ENCODE data around the gene PGAM2.

The PGAM2 gene

GRCh38 chr7:44084701-44085100 is 19.3 kb upstream of the PGAM2 start:
- no peak for TF ChIP-seq CTCF (IDR thresholded peaks at IDR 0.05)
- H3K36me3 ChIP-seq = peaks cover 5 to 13% (median 12%) of the 10 kb centered on the region in 3 donors
- H3K27me3 ChIP-seq = no peaks in the 10 kb centered on the region
- no peaks in the 10 kb centered on the region for H3K9me3 ChIP-seq
- intact Hi-C loops (cut with DNase I; ENCODE audit: low total_unique reads) = no loop called here
- DNase-seq = no peak
- H3K4me1 ChIP-seq = peaks cover 0 to 85% (median 80%) of the 10 kb centered on the region in 4 donors
- H3K27ac ChIP-seq = peak overlapping the region; percentile 93 to 98
- H3K4me3 ChIP-seq = no peak overlapping the region

- no peak overlapping the region for H3K4me3 ChIP-seq
- no peaks in the 10 kb centered on the region for H3K9me3 ChIP-seq
- peaks cover 6 to 22% (median 21%) of the 10 kb centered on the region in 3 donors for H3K36me3 ChIP-seq
- peaks cover 0 to 80% (median 78%) of the 10 kb centered on the region in 4 donors for H3K4me1 ChIP-seq
- DNase-seq = no peak
- TF ChIP-seq CTCF (IDR thresholded peaks at IDR 0.05) = no peak
- intact Hi-C loops (cut with DNase I; ENCODE audit: low total_unique reads) = loop anchor here (2.0 kb wide), 1 partner anchor 21 kb away; the partner anchor contains the start of gene AEBP1
- H3K27ac ChIP-seq = peak overlapping the region; percentile 93 to 98
- no peaks in the 10 kb centered on the region for H3K27me3 ChIP-seq
Observed at GRCh38 chr7:44083796-44084195, 18.4 kb upstream of the PGAM2 start.

GRCh38 chr7:44082541-44083207 is 17.3 kb upstream of the PGAM2 start:
- Histone ChIP-seq H3K4me3 (peak overlapping the region; percentile 91 to 95), H3K27me3 (no peaks in the 10 kb centered on the region), H3K9me3 (no peaks in the 10 kb centered on the region), H3K27ac (peak overlapping the region; percentile 93 to 98), H3K4me1 (peaks cover 0 to 74% (median 66%) of the 10 kb centered on the region in 4 donors), H3K36me3 (peaks cover 17 to 33% (median 33%) of the 10 kb centered on the region in 3 donors)
- no peak for TF ChIP-seq CTCF (IDR thresholded peaks at IDR 0.05)
- intact Hi-C loops (cut with DNase I; ENCODE audit: low total_unique reads) = loop anchor here (2.0 kb wide), 1 partner anchor 22 kb away; the partner anchor contains the start of gene AEBP1
- DNase-seq = peak; percentile 100

- no peaks in the 10 kb centered on the region for H3K27me3 ChIP-seq
- TF ChIP-seq CTCF (IDR thresholded peaks at IDR 0.05) = no peak
- peaks cover 0 to 60% (median 54%) of the 10 kb centered on the region in 4 donors for H3K4me1 ChIP-seq
- no peaks in the 10 kb centered on the region for H3K9me3 ChIP-seq
- H3K27ac ChIP-seq = peak overlapping the region; percentile 93 to 98
- H3K4me3 ChIP-seq = peak overlapping the region; percentile 91 to 95
- peaks cover 26 to 46% (median 46%) of the 10 kb centered on the region in 3 donors for H3K36me3 ChIP-seq
- DNase-seq = no peak
- intact Hi-C loops (cut with DNase I; ENCODE audit: low total_unique reads) = no loop called here
Observed at GRCh38 chr7:44081266-44081748, 15.9 kb upstream of the PGAM2 start.

GRCh38 chr7:44080686-44081265 is 15.4 kb upstream of the PGAM2 start:
- Histone ChIP-seq H3K4me3 (peak overlapping the region; percentile 91 to 95), H3K9me3 (no peaks in the 10 kb centered on the region), H3K4me1 (peaks cover 0 to 55% (median 49%) of the 10 kb centered on the region in 4 donors), H3K36me3 (peaks cover 26 to 52% (median 51%) of the 10 kb centered on the region in 3 donors), H3K27ac (peak overlapping the region; percentile 93 to 98), H3K27me3 (no peaks in the 10 kb centered on the region)
- intact Hi-C loops (cut with DNase I; ENCODE audit: low total_unique reads) = no loop called here
- TF ChIP-seq CTCF (IDR thresholded peaks at IDR 0.05) = no peak
- DNase-seq = no peak
